NOMO-1 treated with dmso at 0.1 percent for 144 hours (cell line): ENCODE data around the gene GPI.

Experiments used
- DNase-seq: peaks from one replicate; lab custom pipeline; 2025; ENCODE audit not compliant: unreplicated experiment; lab: John Stamatoyannopoulos, UW

The GPI gene

DNA sequence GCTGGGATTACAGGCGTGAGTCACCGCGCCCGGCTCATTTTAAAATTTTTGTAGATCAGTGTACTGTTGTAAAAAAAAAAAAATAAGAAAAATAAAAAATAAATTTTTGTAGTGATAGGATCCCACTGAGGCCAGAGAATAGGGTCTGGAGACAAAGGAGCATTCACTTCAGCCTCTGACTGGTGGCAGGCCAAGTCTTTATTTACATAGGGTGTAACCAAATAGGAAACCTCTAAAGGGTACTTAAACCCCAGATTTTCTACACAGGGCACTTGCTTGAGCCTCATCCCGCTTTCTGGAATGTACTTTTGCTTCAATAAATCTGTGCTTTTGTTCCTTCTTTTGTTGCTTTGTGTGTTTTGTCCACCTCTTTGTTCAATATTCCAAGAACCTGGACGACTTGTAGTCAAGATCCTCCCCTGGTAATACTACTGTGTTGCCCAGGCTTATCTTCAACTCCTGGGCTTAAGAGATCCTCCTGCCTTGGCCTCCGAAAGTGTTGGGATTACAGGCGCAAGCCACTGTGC lies 37.1 kb downstream of the GPI start:
- no peak for DNase-seq

- DNase-seq: no peak
Observed at GRCh38 chr19:34403784-34404108, 38.8 kb downstream of the GPI start.

DNA sequence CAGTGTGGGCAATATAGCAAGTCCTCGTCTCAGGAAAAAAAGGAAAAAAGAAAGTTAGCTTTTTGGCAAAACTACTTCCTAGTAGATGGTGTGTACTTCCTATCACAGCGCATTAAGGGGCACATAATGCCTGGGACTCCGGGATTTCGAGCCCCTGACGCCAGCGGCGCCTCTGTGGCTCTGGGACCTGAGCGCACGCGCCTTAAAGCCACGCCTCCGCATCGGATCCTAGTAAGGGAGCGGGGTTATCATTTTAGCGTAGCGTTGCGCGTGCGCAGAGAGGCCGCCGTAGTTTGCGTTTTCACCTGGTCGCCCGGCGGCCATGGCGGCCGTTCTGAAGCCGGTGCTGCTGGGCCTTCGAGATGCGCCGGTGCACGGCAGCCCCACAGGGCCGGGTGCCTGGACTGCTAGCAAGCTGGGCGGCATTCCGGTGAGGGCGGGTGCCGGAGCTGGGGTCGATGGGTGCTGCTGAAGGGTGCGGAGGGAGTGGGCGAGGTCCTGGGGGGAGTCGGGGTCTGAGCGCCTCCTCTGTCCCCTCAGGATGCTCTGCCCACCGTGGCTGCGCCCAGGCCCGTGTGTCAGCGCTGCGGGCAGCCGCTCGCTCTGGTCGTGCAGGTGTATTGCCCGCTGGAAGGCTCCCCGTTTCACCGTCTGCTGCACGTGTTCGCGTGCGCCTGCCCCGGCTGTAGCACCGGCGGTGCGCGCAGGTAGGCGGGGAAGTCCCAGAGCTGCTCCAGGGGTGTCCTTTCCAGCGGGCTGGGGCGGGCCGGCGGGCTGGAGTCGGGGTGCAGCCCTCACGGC lies 39.3 kb downstream of the GPI start, which contains the start of gene PDCD2L:
TSS of gene PDCD2L (plus strand) at position 291 of the 801 bp plus-strand sequence. CDS start at position 323, 32 bp downstream.
- peak; percentile 73 for DNase-seq

GRCh38 chr19:34405892-34406660 lies 41.1 kb downstream of the GPI start:
- DNase-seq: no peak

DNA sequence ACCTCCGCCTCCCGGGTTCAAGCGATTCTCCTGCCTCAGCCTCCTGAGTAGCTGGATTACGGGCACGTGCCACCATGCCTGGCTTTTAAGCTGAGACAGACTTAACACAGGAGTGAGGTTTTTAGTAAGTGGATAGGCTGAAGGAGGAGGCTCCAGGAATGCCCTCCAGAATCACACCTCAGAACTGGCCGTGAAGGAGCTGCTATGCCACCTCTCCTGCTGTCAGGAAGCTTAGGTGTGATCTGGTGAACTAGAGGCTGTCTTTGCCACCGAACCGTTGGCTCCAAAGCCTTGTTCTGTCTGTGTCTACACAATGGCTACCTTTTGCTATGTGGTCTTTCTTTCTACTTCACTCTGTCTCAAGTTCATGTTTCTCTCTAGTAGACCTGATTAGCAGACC lies 43.4 kb downstream of the GPI start:
- DNase-seq: no peak

DNA sequence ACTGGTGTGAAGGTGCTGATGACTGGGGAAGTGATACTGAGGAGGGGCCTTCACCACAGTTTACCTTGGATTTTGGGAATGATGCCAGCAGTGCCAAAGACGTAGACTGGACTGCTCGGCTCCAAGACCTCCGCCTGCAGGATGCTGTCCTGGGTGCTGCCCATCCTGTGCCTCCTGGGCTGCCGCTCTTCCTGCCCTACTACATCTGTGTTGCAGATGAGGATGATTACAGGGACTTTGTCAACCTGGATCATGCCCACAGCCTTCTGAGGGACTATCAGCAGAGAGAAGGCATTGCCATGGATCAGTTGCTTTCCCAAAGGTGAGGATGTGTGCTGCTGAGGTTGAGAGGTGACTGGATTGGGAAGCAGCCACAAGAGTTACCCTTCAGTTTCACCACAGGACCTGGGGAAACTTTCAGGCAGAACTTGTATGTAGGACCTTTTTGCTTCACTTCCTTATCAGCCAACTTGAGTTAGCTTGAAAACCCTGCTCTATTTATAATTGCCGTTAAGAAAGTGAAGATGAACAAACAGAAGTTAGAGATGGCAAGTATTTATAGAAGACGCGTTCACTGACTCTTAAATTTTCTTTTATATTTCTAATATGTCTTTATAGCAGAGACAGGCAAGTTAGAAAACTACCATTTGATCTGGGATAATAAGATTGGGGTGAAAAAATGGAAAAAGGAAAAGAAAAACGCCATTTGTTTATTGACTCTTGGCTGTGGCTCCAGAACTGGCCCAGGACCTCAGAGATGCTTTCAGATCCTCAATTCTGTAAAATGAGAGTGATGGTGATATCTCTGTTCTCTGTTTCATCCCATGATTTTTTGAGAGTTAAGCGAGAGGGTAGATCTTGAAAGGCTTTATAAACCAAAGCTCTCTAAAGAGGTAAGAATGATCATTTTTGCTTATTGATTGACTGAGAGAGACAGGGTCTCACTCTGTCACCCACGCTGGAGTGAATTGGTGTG lies 44.5 kb downstream of the GPI start:
- no peak for DNase-seq

DNA sequence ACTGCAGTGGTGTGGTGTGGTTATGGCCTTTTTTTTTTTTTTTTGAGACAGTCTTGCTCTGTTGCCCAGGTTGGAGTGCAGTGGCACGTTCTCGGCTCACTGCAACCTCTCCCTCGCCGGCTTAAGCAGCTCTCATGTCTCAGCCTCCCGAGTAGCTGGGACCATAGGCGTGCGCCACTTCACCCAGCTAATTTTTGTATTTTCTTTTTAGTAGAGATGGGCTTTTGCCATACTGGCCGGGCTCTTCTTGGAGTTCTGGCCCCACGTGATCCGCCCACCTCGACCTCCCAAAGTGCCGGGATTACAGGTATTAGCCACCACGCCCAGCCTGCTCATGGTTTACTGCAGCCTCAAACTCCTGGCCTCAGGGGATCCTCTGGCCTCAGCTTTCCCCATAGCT lies 46.2 kb downstream of the GPI start:
- DNase-seq: no peak

- DNase-seq: no peak
Observed at GRCh38 chr19:34416021-34416545, 51.1 kb downstream of the GPI start.

- DNase-seq: no peak
Observed at GRCh38 chr19:34418300-34418699, 53.3 kb downstream of the GPI start.

- DNase-seq: no peak
Observed at GRCh38 chr19:34426096-34426661, 61.2 kb downstream of the GPI start.

DNA sequence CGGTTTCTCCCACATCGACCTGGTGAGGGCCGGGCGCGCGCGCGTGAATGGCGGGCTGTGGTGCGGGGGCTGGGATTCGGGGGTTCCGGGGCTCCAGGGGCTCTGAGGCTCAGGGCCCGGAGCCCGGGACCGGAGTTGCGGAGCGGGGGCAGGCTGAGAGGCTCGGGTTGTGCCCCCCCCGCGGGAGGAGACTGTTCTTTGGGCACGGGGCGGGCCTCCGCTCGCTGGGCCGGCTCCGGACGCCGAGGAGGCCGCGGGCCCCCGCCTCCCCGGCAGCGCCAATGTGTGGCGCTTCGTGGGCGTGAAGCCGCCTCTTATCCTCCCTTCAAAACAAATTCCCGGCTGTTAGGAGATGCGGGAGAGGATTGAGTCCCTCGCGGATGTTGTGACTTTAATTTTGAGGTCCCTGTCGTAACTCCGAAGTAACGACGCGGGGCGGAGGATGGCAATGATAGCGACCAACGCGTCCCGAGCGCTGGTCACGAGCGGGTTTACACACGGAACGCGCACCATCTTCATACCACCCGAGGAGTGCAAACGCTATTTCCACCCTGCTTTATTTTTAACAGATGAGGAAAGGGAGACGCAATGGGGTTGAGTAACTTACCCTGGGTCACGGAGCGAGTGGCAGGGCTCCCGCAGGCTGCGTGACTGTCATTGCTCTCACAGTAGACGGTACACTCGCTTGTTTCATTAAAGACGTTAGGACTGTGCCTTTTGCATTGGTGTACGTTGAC lies 63.7 kb downstream of the GPI start:
- peak; percentile 5 for DNase-seq

DNA sequence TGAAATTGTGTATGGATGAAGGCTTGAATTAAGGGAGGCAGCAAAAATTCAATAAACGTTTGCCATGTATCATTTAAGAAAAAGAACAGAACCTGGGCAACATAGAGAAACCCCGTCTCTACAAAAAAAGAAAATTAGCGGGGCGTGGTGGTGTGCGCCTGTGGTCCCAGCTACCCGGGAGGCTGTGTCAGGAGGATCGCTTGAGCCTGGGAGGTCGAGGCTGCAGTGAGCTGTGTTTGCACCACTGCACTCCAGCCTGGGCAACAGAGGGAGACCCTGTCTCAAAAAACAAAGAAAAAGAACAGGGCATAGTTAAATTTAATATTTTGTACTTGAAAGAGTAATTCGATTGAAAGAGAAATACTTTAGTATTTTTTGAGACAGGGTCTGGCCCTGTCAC lies 64.6 kb downstream of the GPI start:
- no peak for DNase-seq

- DNase-seq: peak; percentile 20
Observed at GRCh38 chr19:34430738-34431625, 66.0 kb downstream of the GPI start.

- no peak for DNase-seq
Observed at GRCh38 chr19:34431681-34432402, 66.8 kb downstream of the GPI start.

- DNase-seq: no peak
Observed at GRCh38 chr19:34432797-34433196, 67.8 kb downstream of the GPI start.

- DNase-seq: no peak
Observed at GRCh38 chr19:34436716-34437115, 71.7 kb downstream of the GPI start.

DNA sequence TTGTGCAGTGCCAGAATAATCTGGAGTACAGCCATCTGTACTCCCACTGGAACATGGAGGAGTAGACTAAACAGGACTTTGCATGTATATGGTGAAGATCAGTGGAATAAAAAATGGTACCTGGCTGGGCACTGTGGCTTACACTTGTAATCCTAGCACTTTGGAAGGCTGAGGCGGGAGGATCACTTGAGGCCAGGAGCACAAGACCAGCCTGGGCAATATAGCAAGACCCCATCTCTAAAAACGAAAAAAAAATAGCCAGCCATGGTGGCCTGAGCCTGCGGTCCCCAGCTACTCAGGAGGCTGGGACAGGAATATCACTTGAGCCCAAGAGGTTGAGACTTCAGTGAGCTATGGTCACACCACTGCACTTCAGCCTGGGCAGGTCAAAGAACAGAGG lies 83.2 kb downstream of the GPI start:
- DNase-seq: no peak
